Liver (tissue), 3 donors: ENCODE measurements around the gene ZNF71.

ENCODE experiments used
- CTCF ChIP-seq: fragments of 150-350 bp; IDR thresholded peaks from 2 replicates; pipeline ENCODE4 v1.5.1; 2017; ENCODE audit warnings: improper control_type of control experiment, low read depth, low read length; ENCODE audit not compliant: missing input control
- GABPA ChIP-seq, 2 donors: IDR thresholded peaks in 1 of 2; conservative IDR thresholded peaks in 1 of 2; 2 replicates each; pipeline ENCODE4 v1.6.1; 2016; ENCODE audit warnings: antibody characterized with exemption in 2 of 2, mild to moderate bottlenecking in 1 of 2, moderate library complexity in 1 of 2
- SP1 ChIP-seq: IDR thresholded peaks from 2 replicates; pipeline ENCODE4 v1.6.1; 2018; ENCODE audit warnings: antibody characterized with exemption, mild to moderate bottlenecking
- donor health status: healthy.
- donor health status: healthy.

GRCh38 chr19:56623006-56623405 is 27.9 kb downstream of the ZNF71 start:
- TF ChIP-seq GABPA (IDR thresholded peaks at IDR 0.05 in 1 of 2, conservative IDR thresholded peaks at IDR 0.05 in 1 of 2) (no peak), SP1 (no peak), CTCF (no peak)
